PC-3 (cell line): ENCODE measurements around the gene YAP1.

Experiments
- CTCF ChIP-seq: fragments of 300-600 bp; sonication (generic); conservative IDR thresholded peaks from 2 replicates; pipeline ENCODE4 v1.5.1; 2017; ENCODE audit warnings: antibody characterized with exemption, low read depth, mild to moderate bottlenecking, low read length
- EZH2phosphoT487 ChIP-seq: fragments of 300-600 bp; sonication (generic); IDR thresholded peaks from 2 replicates; pipeline ENCODE4 v1.6.1; 2018; ENCODE audit warnings: mild to moderate bottlenecking, antibody characterized with exemption, low read length, borderline replicate concordance

DNA sequence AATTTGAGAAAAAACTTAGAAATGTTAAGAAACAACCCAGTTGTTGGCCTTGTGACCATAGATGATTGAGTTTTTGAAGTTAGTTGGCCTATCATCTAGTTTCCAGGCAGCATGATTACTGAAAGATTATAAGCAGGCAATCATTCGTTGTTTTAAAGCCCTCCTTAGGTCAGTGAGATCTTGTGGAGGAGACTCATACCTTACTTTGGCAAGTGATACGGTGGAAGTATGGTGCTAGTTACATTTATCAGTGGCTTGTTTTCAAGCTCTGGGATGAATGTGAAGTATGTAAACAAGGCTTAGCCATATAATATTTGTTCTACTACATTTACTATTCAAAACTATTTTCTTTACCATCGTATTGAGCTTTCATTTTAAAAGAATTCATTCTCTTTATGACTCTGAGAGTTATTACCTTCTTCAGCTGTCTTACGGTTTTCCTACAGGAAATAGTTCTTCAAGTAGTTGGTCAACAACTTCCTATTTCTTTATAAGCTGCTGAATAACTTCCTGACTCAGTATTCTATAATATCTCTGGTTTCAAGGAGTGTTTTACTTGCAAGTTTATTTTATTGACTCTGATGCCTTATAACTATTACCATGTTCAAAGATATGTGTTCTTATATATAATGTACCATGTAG, 7.3 kb downstream of the YAP1 start:
- TF ChIP-seq CTCF (no peak), EZH2phosphoT487 (no peak)
